C4-2B (cell line): Measurements from ENCODE around the gene SLIT3.

ENCODE experiments used
- H3K27ac ChIP-seq: fragments of 450-650 bp; 2 replicates; pipeline ENCODE4 v1.5.1; 2017
- ZFX ChIP-seq: fragments of 450-650 bp; IDR thresholded peaks from 2 replicates; pipeline ENCODE4 v1.6.1; 2017
- TF ChIP-seq, protein P1 (sequence below): fragments of 450-650 bp; conservative IDR thresholded peaks from 2 replicates; pipeline ENCODE4 v1.5.1; 2017; ENCODE audit warnings: mild to moderate bottlenecking

The SLIT3 gene

DNA sequence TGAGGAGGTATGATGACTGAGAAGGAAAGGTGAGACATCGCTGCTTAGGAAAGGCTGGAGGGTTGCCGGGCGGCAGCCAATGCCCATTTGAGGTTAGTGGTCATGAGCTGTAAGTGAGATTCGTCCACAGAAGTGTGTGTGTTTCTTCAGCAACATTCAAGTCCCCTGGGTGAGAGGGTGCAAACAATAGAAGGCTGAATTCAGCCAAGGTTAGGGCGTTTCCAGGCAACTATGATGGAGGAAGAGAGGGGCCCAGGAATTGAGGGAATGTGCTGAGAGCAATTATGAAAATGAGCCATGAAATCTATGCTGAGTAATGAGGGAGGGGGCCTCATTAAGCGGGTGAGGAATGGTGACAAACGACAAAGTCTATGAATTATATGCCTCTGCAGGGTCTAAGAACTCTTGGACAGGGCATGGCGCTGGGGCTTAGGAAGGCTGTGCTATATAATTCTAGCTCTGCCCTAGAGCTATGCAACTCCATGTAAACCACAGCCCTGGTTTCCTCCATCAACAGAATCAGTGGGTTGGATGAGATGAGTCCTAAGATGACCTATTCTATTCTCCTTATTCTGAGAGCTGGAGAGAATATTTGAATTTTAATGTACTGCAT lies 96.0 kb downstream of the SLIT3 start:
- TF ChIP-seq ZFX: no peak
- TF ChIP-seq, protein P1, sequence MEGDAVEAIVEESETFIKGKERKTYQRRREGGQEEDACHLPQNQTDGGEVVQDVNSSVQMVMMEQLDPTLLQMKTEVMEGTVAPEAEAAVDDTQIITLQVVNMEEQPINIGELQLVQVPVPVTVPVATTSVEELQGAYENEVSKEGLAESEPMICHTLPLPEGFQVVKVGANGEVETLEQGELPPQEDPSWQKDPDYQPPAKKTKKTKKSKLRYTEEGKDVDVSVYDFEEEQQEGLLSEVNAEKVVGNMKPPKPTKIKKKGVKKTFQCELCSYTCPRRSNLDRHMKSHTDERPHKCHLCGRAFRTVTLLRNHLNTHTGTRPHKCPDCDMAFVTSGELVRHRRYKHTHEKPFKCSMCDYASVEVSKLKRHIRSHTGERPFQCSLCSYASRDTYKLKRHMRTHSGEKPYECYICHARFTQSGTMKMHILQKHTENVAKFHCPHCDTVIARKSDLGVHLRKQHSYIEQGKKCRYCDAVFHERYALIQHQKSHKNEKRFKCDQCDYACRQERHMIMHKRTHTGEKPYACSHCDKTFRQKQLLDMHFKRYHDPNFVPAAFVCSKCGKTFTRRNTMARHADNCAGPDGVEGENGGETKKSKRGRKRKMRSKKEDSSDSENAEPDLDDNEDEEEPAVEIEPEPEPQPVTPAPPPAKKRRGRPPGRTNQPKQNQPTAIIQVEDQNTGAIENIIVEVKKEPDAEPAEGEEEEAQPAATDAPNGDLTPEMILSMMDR: no peak
- no peak overlapping the region for H3K27ac ChIP-seq

DNA sequence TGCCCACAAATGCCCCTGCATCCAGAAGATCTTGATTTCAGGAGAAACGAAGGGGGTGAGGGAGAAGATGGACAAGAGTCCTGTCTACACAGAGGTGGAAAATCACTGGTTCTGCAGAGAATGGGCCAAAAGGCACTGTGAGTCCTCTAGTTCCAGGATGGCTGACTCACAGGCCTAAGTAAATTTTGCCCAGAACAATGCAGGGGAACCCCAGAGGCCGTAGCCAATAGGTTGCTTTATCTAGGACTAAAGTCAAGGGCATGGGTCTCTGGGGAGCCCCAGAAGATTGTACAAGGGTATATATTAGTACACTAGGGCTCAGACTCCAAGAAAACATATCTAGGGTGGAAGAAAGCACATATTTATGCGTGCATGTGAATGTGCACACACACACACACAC lies 98.0 kb downstream of the SLIT3 start:
- no peak overlapping the region for H3K27ac ChIP-seq
- no peak for TF ChIP-seq ZFX
- TF ChIP-seq, protein P1: no peak

DNA sequence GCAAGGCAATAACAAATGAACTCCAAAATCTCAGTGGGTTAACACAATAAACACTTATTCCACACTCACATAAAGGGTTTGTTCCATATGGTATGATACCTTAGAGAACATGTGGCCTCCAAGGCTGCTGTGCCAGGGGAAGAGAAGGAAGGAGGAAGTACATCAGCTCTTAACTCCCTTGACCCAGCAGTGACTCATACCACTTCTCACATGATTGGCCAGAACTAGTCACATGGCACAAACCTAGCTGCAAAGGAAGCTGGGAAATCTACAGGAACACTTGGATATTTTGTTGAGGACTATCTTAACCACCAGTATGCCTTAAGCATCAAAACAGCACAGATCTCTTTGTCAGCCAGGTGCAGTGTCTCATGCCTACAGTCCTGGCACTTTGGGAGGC lies 99.3 kb downstream of the SLIT3 start:
- H3K27ac ChIP-seq: no peak overlapping the region
- no peak for TF ChIP-seq ZFX

DNA sequence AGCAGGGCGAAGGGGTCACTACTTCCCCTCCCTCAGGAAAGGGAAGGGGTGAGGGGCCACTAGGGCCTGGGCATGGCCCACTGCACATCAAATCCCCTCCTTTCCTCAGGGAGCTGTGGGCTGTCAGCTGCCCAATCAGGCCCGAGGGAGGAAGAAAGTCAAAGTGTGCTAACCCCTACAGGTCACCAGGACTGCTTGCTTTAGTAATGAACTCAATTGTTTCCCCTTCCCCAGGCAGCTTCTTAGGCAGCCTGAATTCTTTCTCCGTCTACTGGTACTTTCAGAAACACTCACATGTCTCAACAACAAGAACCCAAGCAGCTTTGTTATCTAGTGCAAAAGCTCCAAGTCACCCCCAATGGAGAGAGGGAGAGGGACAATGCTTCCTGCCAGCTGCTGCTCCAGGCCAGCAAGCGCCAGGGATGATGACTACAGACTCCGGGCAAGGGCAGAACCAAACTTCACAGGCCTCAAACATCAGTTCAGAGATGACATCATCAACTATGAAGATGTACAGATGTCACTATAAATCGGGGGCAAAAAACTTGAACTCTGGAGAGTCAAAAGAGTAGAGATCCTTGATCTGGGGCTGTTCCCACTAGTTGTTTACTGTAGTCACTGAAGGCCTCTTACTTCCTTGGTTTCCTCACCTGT lies 100.7 kb downstream of the SLIT3 start:
- no peak for TF ChIP-seq ZFX
- TF ChIP-seq, protein P1: no peak
- H3K27ac ChIP-seq: no peak overlapping the region

DNA sequence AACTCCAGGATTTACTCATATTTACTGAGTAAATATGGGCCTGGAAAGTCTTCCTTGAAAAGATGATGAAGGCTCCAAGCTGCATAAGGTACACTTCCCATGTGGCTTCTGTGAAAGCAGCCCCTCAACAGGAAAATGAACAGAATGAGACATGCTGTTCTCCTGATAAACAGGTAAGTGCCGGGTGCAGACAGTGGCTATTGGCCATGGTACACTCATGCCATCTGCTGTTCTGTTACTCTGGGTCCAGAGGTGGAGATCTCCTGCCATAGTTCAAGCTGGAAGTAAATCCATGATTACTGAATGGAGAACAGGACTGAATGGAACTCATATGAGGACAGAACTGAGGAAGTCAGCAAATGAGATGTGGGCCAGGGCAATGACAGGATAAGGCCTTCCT lies 103.6 kb downstream of the SLIT3 start:
- no peak overlapping the region for H3K27ac ChIP-seq
- TF ChIP-seq ZFX: no peak
- TF ChIP-seq, protein P1: peak; percentile 72

DNA sequence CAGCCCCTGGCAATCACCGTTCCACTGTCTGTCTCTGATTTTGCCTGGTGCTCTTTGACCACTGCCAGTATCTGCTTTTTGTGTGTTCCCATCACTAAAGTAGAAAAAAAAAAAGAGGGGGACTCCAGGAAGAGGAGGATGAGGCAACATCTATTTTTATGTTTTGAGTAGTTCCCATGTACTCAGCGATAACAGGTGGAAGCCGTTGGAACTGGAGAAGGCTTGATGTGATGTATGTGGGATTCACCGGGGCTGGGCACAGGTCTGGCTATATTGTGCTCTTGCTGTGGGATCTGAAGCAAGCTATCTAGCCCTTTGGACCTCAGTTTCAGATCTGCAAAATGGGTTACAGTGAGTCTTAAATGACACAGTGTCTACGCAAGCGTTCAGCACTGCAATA lies 104.9 kb downstream of the SLIT3 start:
- H3K27ac ChIP-seq: no peak overlapping the region
- TF ChIP-seq, protein P1: no peak
- no peak for TF ChIP-seq ZFX

DNA sequence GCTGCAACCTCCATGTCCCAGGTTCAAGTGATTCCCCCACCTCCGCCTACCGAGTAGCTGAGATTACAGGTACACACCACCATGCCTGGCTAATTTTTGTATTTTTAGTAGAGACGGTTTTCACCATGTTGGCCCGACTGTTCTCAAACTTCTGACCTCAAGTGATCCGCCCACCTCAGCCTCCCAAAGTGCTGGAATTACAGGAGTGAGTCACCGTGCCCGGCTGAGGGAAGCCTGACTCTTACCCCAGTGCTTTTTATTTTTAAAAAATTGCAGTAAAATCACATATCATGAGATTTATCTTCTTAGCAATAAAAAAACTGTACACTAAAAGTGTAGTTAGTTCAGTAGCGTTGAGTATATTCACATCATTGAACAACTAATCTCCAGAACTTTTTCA lies 105.3 kb downstream of the SLIT3 start:
- TF ChIP-seq, protein P1: no peak
- no peak for TF ChIP-seq ZFX
- H3K27ac ChIP-seq: no peak overlapping the region

DNA sequence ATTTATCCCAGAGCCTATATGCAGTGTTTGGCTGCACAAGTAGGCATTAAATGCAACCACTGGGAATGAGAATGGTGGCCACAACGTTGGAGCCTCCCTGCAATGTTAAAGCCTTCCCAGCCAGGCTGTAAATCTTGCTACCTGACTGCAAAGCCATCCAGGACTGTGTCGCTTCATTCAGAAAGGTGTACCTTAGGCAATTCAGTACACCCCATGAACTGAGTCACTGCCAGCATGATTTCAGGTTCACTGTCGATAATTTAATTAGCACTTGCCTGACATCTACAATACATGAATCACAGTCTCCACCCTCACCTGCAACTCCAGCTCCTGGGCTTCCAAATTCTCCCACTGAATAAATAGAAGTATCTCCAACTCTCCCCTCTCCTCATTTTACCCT lies 108.4 kb downstream of the SLIT3 start:
- no peak overlapping the region for H3K27ac ChIP-seq
- TF ChIP-seq ZFX: no peak
- TF ChIP-seq, protein P1: no peak
